HepG2 (cell line): ENCODE data around the gene IFIT5. TPM values are rescaled to one million over a fixed set of nuclear protein-coding genes. Genes with fewer than 3 reads are reported as not detected.

ENCODE experiments used
- FLYWCH1 ChIP-seq: sonication (generic); formaldehyde crosslinking; IDR thresholded peaks from 2 replicates; pipeline ENCODE4 v1.8.1; 2023; ENCODE audit warnings: mild to moderate bottlenecking, missing genetic modification reagents
- SNAPC4 ChIP-seq: sonication (generic); formaldehyde crosslinking; IDR thresholded peaks from 2 replicates; pipeline ENCODE4 v1.4.0; 2020; ENCODE audit warnings: mild to moderate bottlenecking, missing genetic modification reagents
- SRSF4 ChIP-seq: fragments of 200-400 bp; formaldehyde crosslinking; IDR thresholded peaks from one replicate; pipeline ENCODE4 v1.6.1; 2018; ENCODE audit warnings: mild to moderate bottlenecking, low read depth, low read length, moderate library complexity; ENCODE audit not compliant: poor library complexity, severe bottlenecking
- TOE1 ChIP-seq: sonication (generic); formaldehyde crosslinking; IDR thresholded peaks from 2 replicates; pipeline ENCODE4 v1.4.0; 2020; ENCODE audit warnings: mild to moderate bottlenecking, missing genetic modification reagents
- ZBTB1 ChIP-seq: sonication (generic); formaldehyde crosslinking; IDR thresholded peaks from 2 replicates; pipeline ENCODE4 v1.4.0; 2020; ENCODE audit warnings: missing genetic modification reagents, borderline replicate concordance
- ZNF235 ChIP-seq: sonication (generic); formaldehyde crosslinking; IDR thresholded peaks from 2 replicates; pipeline ENCODE4 v1.8.1; 2023; ENCODE audit warnings: mild to moderate bottlenecking, missing genetic modification reagents, borderline replicate concordance
- polyA plus RNA-seq, 8 experiments: library from polyadenylated mRNA; depleted of rRNA in 3 of 8; stranded (reverse) in 7 of 8; unstranded in 1 of 8; fragments of >200 nt; fragmentation: Illumina TruSeq in 4 of 8; extraction: Trizol in 4 of 8; gene quantifications; 2 replicates each; pipeline versions ENCODE4 v1.2.1 to v1.2.3, GENCODE V29; 2011 to 2016; ENCODE audit warnings: low read depth in 4 of 8, missing spikeins in 1 of 8, mixed read lengths in 1 of 8; ENCODE audit not compliant: insufficient read depth in 1 of 8
- total RNA-seq, 5 experiments: library from RNA; depleted of rRNA; stranded (reverse); fragments of >200 nt; fragmentation: Illumina TruSeq; extraction: Trizol; gene quantifications; 2 replicates each; pipeline ENCODE4 v1.2.3, GENCODE V29; 2016; ENCODE audit warnings: low read depth in 1 of 5
- TF ChIP-seq, protein P1 (sequence below): sonication (generic); formaldehyde crosslinking; IDR thresholded peaks from 2 replicates; pipeline ENCODE4 v1.4.0; 2020; ENCODE audit warnings: low read depth, missing genetic modification reagents

IFIT5 gene
- total and polyA plus RNA-seq, 2 of the 13 experiments (the other 11 are each of a cell fraction or from before 2014, with no cell fraction given) = 2.2 to 8.3 TPM

GRCh38 chr10:89399956-89400355 lies 14.4 kb upstream of the IFIT5 start (continued):
- TF ChIP-seq SNAPC4 = no peak
- no peak for TF ChIP-seq ZBTB1 (CRISPR knock-in tag)
- no peak for TF ChIP-seq FLYWCH1 (CRISPR knock-in tag)
- TF ChIP-seq, protein P1, sequence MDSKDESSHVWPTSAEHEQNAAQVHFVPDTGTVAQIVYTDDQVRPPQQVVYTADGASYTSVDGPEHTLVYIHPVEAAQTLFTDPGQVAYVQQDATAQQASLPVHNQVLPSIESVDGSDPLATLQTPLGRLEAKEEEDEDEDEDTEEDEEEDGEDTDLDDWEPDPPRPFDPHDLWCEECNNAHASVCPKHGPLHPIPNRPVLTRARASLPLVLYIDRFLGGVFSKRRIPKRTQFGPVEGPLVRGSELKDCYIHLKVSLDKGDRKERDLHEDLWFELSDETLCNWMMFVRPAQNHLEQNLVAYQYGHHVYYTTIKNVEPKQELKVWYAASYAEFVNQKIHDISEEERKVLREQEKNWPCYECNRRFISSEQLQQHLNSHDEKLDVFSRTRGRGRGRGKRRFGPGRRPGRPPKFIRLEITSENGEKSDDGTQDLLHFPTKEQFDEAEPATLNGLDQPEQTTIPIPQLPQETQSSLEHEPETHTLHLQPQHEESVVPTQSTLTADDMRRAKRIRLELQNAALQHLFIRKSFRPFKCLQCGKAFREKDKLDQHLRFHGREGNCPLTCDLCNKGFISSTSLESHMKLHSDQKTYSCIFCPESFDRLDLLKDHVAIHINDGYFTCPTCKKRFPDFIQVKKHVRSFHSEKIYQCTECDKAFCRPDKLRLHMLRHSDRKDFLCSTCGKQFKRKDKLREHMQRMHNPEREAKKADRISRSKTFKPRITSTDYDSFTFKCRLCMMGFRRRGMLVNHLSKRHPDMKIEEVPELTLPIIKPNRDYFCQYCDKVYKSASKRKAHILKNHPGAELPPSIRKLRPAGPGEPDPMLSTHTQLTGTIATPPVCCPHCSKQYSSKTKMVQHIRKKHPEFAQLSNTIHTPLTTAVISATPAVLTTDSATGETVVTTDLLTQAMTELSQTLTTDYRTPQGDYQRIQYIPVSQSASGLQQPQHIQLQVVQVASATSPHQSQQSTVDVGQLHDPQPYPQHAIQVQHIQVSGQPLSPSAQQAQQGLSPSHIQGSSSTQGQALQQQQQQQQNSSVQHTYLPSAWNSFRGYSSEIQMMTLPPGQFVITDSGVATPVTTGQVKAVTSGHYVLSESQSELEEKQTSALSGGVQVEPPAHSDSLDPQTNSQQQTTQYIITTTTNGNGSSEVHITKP (CRISPR knock-in tag) = no peak
- no peak for TF ChIP-seq TOE1 (CRISPR knock-in tag)
- TF ChIP-seq SRSF4 = no peak
- TF ChIP-seq ZNF235 = no peak
- TF ChIP-seq, all 625 proteins: peak for 0
